HFF-Myc (cell line): ENCODE measurements around the gene CACHD1.
"Not testable (repeated sequence)": the region's sequence is repeated elsewhere in the genome, so short reads cannot be mapped to it uniquely, and the experiment has no call there.

Experiments used
- DNase-seq: peaks from one replicate; pipeline ENCODE4 v3.0.0-alpha.2; 2011; ENCODE audit warnings: low read depth; ENCODE audit errors: extremely low read depth
- H3K4me3 ChIP-seq: replicated peaks from 2 replicates; pipeline ENCODE4 v1.5.1; 2011; ENCODE audit warnings: low read depth, mild to moderate bottlenecking, control low read depth, low read length
- TF ChIP-seq, protein P1 (sequence below): IDR thresholded peaks from 2 replicates; pipeline ENCODE4 v1.5.1; 2012; ENCODE audit warnings: mild to moderate bottlenecking, low read depth, low read length, control low read depth; ENCODE audit errors: missing control alignments

CACHD1 gene

DNA sequence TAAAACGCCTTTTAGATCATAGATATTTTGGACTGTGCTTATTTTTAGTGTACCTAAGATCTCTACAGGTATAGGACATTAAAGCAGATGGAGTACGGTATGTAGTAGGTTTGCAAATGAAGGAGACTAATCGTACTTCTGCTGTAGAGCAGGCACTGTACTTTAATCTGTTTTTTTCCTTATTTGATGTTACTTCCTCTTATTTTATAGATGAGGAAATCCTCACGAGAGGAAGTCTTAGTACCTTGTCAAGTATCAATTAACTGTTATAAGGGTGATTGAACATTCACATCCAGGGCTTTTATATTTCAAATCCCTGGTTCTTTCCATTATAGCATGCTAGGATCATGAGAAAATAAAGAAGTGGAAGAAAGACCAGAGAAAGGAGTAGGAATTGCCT is 41.1 kb downstream of the CACHD1 start:
- DNase-seq: no peak
- no peak overlapping the region for H3K4me3 ChIP-seq
- TF ChIP-seq, protein P1, sequence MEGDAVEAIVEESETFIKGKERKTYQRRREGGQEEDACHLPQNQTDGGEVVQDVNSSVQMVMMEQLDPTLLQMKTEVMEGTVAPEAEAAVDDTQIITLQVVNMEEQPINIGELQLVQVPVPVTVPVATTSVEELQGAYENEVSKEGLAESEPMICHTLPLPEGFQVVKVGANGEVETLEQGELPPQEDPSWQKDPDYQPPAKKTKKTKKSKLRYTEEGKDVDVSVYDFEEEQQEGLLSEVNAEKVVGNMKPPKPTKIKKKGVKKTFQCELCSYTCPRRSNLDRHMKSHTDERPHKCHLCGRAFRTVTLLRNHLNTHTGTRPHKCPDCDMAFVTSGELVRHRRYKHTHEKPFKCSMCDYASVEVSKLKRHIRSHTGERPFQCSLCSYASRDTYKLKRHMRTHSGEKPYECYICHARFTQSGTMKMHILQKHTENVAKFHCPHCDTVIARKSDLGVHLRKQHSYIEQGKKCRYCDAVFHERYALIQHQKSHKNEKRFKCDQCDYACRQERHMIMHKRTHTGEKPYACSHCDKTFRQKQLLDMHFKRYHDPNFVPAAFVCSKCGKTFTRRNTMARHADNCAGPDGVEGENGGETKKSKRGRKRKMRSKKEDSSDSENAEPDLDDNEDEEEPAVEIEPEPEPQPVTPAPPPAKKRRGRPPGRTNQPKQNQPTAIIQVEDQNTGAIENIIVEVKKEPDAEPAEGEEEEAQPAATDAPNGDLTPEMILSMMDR: no peak

DNA sequence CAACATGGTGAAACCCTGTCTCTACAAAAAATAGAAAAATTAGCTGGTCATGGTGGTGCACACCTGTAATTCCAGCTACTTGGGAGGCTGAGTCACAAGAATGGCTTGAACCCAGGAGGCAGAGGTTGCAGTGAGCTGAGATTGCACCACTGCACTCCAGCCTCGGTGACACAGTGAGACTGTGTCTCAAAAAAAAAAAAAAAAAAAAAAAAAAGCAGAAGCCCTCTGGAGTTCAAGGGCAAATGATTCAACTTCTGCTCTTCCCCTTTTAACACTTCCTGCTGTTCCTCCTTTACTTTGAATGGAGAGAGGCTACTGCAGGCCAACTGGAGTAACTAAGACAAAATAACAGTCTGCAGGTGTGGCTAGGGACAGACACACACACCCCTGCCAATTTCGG is 42.3 kb downstream of the CACHD1 start:
- H3K4me3 ChIP-seq, DNase-seq: not testable (repeated sequence)

DNA sequence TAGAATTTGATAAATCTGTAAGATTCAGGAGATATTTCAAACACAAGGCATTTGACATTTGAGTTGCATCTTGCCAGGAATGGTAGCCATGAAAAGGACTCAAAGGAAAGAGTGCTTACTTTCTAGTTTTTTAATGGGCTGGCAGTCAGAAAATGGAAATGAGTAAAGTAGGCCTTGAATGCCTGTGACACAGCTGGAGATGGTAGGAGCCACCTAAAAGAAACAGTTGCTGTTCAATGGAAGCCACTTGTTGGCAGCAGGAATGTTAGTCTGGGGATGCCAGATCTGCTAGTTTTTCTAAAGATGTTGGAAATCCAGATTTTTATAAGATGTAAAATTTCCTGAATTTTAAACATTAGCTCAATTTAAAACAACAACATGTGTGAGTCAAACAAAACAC is 43.6 kb downstream of the CACHD1 start:
- H3K4me3 ChIP-seq: no peak overlapping the region
- TF ChIP-seq, protein P1: no peak

DNA sequence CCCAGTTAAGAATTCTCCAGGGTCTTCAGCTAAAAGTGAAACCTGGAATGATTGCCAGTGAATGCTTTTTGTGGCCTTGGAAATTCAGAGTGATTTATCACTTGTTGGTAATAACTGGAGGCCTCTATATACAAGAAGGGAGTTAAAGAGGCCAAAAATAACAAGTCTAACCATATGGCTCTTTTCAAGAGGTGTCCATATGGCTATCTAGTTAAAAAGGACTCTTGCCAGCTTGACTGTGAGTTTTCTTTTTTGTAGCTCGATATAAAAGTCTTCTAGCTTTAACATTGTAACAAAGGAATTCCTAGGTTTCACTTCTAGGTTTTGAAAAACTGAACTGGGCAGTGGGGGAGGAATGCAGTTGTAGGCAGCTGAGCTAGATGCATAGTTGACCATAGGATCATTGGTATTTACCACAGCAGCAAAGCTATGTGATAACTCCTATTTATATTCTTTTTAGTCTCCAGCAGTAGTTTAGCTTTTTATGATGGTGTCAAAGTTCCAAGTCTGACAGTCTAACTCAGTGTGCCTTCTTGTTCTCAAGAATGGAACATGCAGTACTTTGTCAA is 44.4 kb downstream of the CACHD1 start:
- TF ChIP-seq, protein P1: no peak
- DNase-seq: peak; percentile 73
- H3K4me3 ChIP-seq: no peak overlapping the region

More for the DNA sequence above, 43.6 kb downstream of the CACHD1 start:
- DNase-seq: no peak

DNA sequence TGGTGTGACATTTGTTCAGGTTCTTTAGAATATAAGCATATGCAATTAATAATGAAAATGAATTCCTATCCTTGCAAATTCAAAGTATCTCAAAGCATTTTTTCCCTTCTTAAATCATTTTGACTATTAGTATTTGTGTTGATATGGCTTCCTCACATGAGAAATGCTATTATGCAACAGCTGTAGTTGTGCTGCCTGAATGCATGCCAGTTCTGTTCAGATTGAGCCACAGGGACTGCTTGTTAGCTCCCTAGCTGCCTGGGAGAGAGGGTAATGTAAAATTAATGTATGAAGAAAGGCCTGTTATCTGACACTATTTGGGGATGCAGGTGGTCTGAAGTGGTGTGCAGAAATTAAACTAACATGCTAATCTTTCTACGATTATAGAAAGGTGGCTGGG is 45.5 kb downstream of the CACHD1 start:
- H3K4me3 ChIP-seq: no peak overlapping the region
- no peak for DNase-seq
- TF ChIP-seq, protein P1: no peak

DNA sequence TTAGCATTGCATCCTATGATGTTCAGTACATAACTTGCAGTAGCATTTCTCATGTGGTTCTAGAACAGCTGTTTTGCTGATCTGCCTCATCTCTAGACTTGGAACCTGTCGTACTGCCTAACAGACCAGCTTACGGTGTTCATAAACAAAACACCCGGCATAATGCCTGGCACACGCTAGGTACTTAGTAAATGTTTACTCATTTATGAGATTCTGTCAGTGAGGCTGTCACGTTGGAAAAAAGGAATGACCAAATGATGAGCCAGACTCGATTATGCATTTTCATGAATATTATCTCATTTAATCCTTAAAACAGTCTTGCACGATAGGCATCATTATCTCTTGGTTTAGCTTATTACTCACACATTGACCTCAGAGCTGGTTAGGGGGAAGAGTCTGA is 46.4 kb downstream of the CACHD1 start:
- no peak for DNase-seq
- H3K4me3 ChIP-seq: no peak overlapping the region
- TF ChIP-seq, protein P1: no peak

DNA sequence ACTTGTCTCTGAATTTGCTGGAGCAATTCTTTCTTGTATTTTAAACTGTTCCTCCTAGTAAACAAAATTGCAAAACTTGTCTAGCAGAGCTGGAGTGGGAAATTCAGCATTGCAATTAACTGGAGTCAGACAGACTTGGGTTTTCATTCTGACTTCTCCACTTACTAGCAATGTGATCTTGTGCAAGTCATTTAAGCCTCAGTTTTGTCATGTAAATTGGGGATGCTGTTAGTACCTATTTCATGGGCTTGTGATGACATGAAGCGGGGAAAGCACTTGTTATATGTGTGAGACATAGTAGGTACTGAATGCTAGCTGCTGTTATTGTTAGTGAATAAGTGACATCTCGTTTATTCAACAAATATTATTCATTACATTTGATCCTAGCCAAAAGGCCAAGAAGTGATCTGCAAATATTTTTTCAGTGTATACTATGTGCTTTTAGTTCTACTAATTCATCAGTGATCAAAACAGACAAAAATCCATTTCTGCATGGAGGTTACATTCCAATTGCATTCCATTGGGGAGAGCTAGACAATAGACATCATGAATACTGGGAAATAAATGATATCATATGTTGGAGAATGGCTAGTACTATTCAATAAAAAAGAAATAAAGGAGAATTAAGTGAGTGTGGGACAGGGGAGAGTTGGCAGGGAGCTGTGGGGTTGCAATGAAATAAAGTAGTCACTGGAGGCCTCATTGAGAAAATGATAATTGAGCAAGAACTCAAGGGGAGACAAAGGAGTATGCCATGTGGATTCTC is 47.1 kb downstream of the CACHD1 start:
- TF ChIP-seq, protein P1: no peak
- no peak overlapping the region for H3K4me3 ChIP-seq
- no peak for DNase-seq
